HepG2 (cell line): ENCODE results near the gene CDC42EP1. TPM values are rescaled to one million over a fixed set of nuclear protein-coding genes. Genes with fewer than 3 reads are reported as not detected.

Source experiments
- CHD4 ChIP-seq: fragments of 200-600 bp; sonication (generic); IDR thresholded peaks from 2 replicates; pipeline ENCODE4 v1.7.0; 2017; ENCODE audit warnings: mild to moderate bottlenecking, low read length, borderline replicate concordance
- HMG20A ChIP-seq: IDR thresholded peaks from 2 replicates; pipeline ENCODE4 v1.6.1; 2016; ENCODE audit warnings: borderline replicate concordance
- KAT7 ChIP-seq: IDR thresholded peaks from 2 replicates; pipeline ENCODE4 v1.6.1; 2018; ENCODE audit warnings: borderline replicate concordance, missing compliant biosample characterization
- MYNN ChIP-seq: sonication (generic); formaldehyde crosslinking; IDR thresholded peaks from 2 replicates; pipeline ENCODE4 v1.4.0; 2020; ENCODE audit warnings: mild to moderate bottlenecking, low read depth, missing genetic modification reagents
- NFIC ChIP-seq: IDR thresholded peaks from 2 replicates; pipeline ENCODE4 v1.6.1; 2012; ENCODE audit warnings: mild to moderate bottlenecking, low read length, inconsistent platforms
- NR2F6 ChIP-seq, 2 experiments: IDR thresholded peaks; 2 replicates each; pipeline ENCODE4 v1.6.1; 2016; ENCODE audit warnings: antibody characterized with exemption in 1 of 2, mild to moderate bottlenecking in 1 of 2
- PHF20 ChIP-seq: sonication (generic); formaldehyde crosslinking; IDR thresholded peaks from 2 replicates; pipeline ENCODE4 v1.5.0; 2020; ENCODE audit warnings: mild to moderate bottlenecking, missing genetic modification reagents
- RAD21 ChIP-seq: fragments of 450-650 bp; formaldehyde crosslinking; IDR thresholded peaks from 2 replicates; pipeline ENCODE4 v1.5.0; 2020; ENCODE audit warnings: mild to moderate bottlenecking
- RBFOX2 ChIP-seq: fragments of 200-400 bp; formaldehyde crosslinking; IDR thresholded peaks from 2 replicates; pipeline ENCODE4 v1.6.1; 2017; ENCODE audit warnings: low read depth, mild to moderate bottlenecking, low read length
- REXO4 ChIP-seq: sonication (generic); formaldehyde crosslinking; IDR thresholded peaks from 2 replicates; pipeline ENCODE4 v1.8.0; 2022; ENCODE audit warnings: missing genetic modification reagents, mild to moderate bottlenecking, borderline replicate concordance
- SAP130 ChIP-seq: IDR thresholded peaks from 2 replicates; pipeline ENCODE4 v1.6.1; 2016; ENCODE audit warnings: low read depth
- TAF1 ChIP-seq: sonication (generic); formaldehyde crosslinking; IDR thresholded peaks from 2 replicates; pipeline ENCODE4 v1.4.0; 2020; ENCODE audit warnings: missing genetic modification reagents
- ZC3H13 ChIP-seq: sonication (generic); formaldehyde crosslinking; IDR thresholded peaks from 2 replicates; pipeline ENCODE4 v1.8.1; 2023; ENCODE audit warnings: mild to moderate bottlenecking, missing genetic modification reagents, moderate library complexity
- ZFP37 ChIP-seq: sonication (generic); formaldehyde crosslinking; IDR thresholded peaks from 2 replicates; pipeline ENCODE4 v1.4.0; 2020; ENCODE audit warnings: missing genetic modification reagents, borderline replicate concordance
- ZNF468 ChIP-seq: sonication (generic); formaldehyde crosslinking; IDR thresholded peaks from 2 replicates; pipeline ENCODE4 v1.8.0; 2022; ENCODE audit warnings: mild to moderate bottlenecking, moderate library complexity, missing genetic modification reagents
- ZNF530 ChIP-seq: sonication (generic); formaldehyde crosslinking; IDR thresholded peaks from 2 replicates; pipeline ENCODE4 v1.5.0; 2020; ENCODE audit warnings: low read depth, mild to moderate bottlenecking, missing genetic modification reagents
- ZNF7 ChIP-seq: IDR thresholded peaks from 2 replicates; pipeline ENCODE4 v1.6.1; 2016; ENCODE audit warnings: missing biosample characterization, missing genetic modification reagents
- ZSCAN29 ChIP-seq: sonication (generic); formaldehyde crosslinking; conservative IDR thresholded peaks from 2 replicates; pipeline ENCODE4 v1.4.0; 2020; ENCODE audit warnings: mild to moderate bottlenecking, missing genetic modification reagents
- polyA plus RNA-seq, 8 experiments: library from polyadenylated mRNA; depleted of rRNA in 3 of 8; stranded (reverse) in 7 of 8; unstranded in 1 of 8; fragments of >200 nt; fragmentation: Illumina TruSeq in 4 of 8; extraction: Trizol in 4 of 8; gene quantifications; 2 replicates each; pipeline versions ENCODE4 v1.2.1 to v1.2.3, GENCODE V29; 2011 to 2016; ENCODE audit warnings: low read depth in 4 of 8, missing spikeins in 1 of 8, mixed read lengths in 1 of 8; ENCODE audit not compliant: insufficient read depth in 1 of 8
- total RNA-seq, 5 experiments: library from RNA; depleted of rRNA; stranded (reverse); fragments of >200 nt; fragmentation: Illumina TruSeq; extraction: Trizol; gene quantifications; 2 replicates each; pipeline ENCODE4 v1.2.3, GENCODE V29; 2016; ENCODE audit warnings: low read depth in 1 of 5
- TF ChIP-seq, protein P1 (sequence below), 2 experiments: fragments of 450-650 bp in 1 of 2; sonication (generic) in 1 of 2; formaldehyde crosslinking in 1 of 2; IDR thresholded peaks; 2 replicates each; pipeline versions ENCODE4 v1.6.1 to v1.8.0; 2016 to 2022; ENCODE audit warnings: antibody characterized with exemption in 1 of 2, mild to moderate bottlenecking in 1 of 2, missing genetic modification reagents in 1 of 2
- TF ChIP-seq, protein P2 (sequence below): sonication (generic); formaldehyde crosslinking; IDR thresholded peaks from 2 replicates; pipeline ENCODE4 v1.4.0; 2020; ENCODE audit warnings: missing genetic modification reagents
- TF ChIP-seq, protein P3 (sequence below): sonication (generic); formaldehyde crosslinking; IDR thresholded peaks from 2 replicates; pipeline ENCODE4 v1.5.0; 2020; ENCODE audit warnings: missing genetic modification reagents, mild to moderate bottlenecking, borderline replicate concordance

Gene CDC42EP1
- total and polyA plus RNA-seq, 2 of the 13 experiments (the other 11 are each of a cell fraction or from before 2014, with no cell fraction given), result 17.1 to 29.5 TPM

DNA sequence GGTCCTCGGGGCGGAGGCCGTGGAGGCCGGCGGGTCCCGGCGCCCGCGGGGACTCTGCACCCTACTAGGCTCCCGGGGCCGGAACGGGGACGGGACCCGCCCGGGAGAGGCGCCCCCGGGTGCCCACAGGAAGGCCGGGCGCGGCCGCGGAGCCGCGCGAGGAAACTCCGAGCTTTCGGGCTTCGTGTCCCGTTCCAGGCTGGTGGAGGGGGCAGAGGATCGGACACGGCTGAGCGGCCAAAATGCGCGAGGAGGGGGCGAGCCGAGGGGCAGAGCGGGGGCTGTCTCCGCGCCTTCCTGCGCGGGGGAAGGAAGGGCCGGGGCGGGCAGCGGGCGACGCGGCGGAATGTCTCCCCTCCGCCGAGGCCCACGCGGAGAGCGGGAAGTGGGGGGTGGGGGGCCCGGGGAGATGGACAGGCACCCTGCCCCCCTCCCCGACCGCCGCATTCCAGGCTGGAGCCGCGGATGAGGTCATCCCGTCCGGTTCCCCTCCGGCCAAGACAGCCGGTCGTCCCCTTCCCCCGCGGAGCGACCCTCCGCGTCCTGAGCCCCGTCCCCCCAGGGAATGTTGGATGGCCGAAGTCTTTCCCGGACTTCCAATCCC is 430 bp downstream of the CDC42EP1 start (continued):
- TF ChIP-seq, protein P1, sequence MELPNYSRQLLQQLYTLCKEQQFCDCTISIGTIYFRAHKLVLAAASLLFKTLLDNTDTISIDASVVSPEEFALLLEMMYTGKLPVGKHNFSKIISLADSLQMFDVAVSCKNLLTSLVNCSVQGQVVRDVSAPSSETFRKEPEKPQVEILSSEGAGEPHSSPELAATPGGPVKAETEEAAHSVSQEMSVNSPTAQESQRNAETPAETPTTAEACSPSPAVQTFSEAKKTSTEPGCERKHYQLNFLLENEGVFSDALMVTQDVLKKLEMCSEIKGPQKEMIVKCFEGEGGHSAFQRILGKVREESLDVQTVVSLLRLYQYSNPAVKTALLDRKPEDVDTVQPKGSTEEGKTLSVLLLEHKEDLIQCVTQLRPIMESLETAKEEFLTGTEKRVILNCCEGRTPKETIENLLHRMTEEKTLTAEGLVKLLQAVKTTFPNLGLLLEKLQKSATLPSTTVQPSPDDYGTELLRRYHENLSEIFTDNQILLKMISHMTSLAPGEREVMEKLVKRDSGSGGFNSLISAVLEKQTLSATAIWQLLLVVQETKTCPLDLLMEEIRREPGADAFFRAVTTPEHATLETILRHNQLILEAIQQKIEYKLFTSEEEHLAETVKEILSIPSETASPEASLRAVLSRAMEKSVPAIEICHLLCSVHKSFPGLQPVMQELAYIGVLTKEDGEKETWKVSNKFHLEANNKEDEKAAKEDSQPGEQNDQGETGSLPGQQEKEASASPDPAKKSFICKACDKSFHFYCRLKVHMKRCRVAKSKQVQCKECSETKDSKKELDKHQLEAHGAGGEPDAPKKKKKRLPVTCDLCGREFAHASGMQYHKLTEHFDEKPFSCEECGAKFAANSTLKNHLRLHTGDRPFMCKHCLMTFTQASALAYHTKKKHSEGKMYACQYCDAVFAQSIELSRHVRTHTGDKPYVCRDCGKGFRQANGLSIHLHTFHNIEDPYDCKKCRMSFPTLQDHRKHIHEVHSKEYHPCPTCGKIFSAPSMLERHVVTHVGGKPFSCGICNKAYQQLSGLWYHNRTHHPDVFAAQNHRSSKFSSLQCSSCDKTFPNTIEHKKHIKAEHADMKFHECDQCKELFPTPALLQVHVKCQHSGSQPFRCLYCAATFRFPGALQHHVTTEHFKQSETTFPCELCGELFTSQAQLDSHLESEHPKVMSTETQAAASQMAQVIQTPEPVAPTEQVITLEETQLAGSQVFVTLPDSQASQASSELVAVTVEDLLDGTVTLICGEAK (IDR thresholded peaks at IDR 0.05), result no peak
- TF ChIP-seq, protein P1 (CRISPR knock-in tag; IDR thresholded peaks at IDR 0.05), result no peak
- TF ChIP-seq ZSCAN29 (CRISPR knock-in tag) (no peak), TAF1 (CRISPR knock-in tag) (no peak), ZNF7 (CRISPR knock-in tag) (no peak), RBFOX2 (peak; percentile 74), NFIC (no peak), RAD21 (CRISPR knock-in tag) (no peak), HMG20A (CRISPR knock-in tag) (no peak), SAP130 (CRISPR knock-in tag) (no peak; the same call in 1 of the 2 replicates), PHF20 (CRISPR knock-in tag) (no peak), ZFP37 (CRISPR knock-in tag) (no peak; the same call in 1 of the 2 replicates), MYNN (no peak), ZNF468 (CRISPR knock-in tag) (no peak), REXO4 (CRISPR knock-in tag) (no peak), NR2F6 (IDR thresholded peaks at IDR 0.05) (no peak), NR2F6 (CRISPR knock-in tag; IDR thresholded peaks at IDR 0.05) (no peak), ZNF530 (CRISPR knock-in tag) (no peak), CHD4 (no peak), KAT7 (no peak), ZC3H13 (CRISPR knock-in tag) (no peak)
- TF ChIP-seq, protein P2, sequence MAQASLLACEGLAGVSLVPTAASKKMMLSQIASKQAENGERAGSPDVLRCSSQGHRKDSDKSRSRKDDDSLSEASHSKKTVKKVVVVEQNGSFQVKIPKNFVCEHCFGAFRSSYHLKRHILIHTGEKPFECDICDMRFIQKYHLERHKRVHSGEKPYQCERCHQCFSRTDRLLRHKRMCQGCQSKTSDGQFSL (CRISPR knock-in tag), result no peak; the same call in 1 of the 2 replicates
- TF ChIP-seq, protein P3, sequence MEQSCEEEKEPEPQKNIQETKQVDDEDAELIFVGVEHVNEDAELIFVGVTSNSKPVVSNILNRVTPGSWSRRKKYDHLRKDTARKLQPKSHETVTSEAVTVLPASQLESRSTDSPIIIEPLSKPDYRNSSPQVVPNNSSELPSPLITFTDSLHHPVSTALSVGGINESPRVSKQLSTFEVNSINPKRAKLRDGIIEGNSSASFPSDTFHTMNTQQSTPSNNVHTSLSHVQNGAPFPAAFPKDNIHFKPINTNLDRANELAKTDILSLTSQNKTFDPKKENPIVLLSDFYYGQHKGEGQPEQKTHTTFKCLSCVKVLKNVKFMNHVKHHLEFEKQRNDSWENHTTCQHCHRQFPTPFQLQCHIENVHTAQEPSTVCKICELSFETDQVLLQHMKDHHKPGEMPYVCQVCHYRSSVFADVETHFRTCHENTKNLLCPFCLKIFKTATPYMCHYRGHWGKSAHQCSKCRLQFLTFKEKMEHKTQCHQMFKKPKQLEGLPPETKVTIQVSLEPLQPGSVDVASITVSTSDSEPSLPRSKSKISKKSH, result 0 out of 2 replicates have a peak, but pooled peaks have one; percentile 44
